GM04504 (cell line): Measurements from ENCODE around the gene SLC22A23.

Experiments
- DNase-seq: peaks from one replicate; pipeline ENCODE4 v3.0.0-alpha.2; 2012; ENCODE audit warnings: low read depth

Gene SLC22A23

GRCh38 chr6:3316818-3317217 lies 140.0 kb downstream of the SLC22A23 start:
- no peak for DNase-seq

DNA sequence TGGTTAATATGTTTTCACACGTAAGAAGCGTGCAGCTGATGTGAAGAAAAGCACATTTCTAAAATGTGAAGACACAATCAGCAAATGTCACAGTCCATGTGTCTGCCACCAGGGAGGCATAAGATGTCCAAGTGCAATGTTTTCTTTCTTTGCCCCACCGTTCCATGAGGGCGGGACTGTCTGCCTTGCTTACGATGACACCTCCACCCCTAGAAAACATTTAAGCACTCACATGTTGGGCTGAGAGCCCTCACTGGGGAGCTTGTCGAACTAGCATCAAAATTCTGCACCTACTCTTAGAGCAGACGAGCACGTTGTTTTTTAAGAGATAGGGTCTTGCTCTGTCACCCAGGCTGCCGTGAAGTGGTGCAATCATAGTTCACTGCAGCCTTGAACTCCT lies 140.5 kb downstream of the SLC22A23 start:
- DNase-seq, result no peak

GRCh38 chr6:3315841-3316240 lies 141.0 kb downstream of the SLC22A23 start:
- DNase-seq, result no peak

DNA sequence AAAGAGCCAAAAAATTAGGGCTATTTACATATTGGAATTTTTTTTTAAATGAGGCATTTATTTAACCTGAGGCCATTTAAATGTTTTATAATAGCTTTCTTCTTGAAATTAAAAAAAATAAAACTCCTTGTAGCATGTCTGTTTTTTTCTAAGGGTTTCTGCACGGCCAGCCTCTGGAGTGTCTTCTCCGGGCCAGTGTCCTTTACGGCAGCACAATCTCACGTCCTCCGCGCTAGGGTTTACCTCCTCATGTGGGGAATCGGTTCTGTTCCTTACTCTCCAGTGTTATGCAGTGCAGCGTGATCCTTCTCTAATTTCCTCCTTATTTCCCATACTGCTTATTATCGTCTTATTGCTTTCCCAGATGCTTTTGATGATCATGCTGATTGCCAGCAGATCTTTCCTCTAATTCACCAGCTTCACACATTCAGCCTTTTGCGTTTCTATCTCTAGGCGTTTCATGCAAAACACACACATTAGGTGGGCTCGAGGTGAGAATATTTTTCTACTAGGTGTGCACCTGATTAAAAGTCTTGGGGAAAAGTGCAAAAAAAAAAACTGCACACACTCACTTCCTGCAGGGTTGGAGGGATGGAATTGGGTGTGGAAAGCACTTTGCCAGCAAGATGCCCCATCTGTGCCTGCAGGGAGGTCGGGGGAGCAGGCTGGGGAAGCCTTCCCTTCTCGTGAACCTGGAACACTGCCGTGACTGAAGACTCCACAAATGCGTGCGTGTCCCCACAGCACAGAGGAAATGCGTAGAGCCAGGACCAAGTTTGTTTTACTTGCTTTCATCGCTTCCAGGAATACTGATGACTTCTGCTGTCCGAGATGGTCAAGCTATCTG lies 142.0 kb downstream of the SLC22A23 start:
- no peak for DNase-seq

DNA sequence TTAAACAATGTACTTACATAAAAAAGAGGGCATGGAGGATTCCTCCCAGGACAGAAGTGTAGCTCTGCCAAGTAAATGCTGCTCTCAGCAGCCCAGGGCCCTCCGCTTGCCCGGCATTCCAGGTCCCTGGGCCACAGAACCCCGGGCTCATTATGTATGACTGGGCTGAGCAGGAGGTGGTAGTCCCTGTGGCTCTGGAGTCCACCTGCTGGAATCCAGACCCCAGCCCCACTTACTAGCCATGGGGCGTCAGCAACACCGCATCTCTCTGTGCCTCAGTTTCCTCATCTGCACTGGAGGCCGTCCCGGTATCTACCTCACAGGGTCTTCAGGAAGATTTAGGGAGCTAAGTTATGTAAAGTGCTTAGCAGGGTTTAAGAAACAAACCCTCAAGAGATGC lies 142.7 kb downstream of the SLC22A23 start:
- DNase-seq, result no peak

GRCh38 chr6:3312604-3313231 lies 144.1 kb downstream of the SLC22A23 start:
- no peak for DNase-seq

DNA sequence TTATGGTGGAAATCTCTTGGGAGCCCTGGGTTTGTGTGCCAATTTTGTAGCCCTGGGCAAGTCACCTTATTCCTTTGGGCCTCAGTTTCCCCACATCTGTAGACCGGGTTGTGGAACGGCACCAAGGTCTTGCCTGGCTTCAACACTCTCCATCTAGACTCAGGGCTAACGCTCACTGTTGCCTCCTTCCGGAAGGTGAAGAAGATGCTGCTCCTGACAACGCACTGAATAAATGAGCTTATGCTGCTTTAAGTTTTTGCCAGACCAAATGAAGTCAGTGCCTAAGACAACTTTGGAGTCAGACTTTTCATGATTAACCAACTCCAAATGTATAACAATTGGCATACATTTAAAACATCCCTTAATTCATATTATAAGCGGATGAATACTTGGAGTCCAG lies 145.0 kb downstream of the SLC22A23 start:
- no peak for DNase-seq

DNA sequence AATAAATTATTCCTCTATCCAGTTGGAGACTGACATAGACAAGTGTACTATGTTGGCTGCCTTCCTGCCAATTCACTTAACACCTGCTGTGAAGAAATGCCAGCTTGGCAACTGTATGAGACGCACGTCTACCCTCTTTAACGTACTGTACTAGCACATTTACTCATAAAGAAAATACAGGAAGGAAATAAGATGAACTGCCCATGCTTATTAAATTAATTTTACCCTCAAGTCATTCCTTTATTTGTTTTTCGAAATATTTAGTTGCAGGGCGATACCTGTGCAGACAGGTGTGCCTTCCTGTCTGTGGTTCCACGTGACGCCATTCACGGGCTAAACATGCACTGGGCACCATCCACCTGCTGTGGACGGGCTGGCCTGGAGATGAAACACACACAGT lies 146.1 kb downstream of the SLC22A23 start:
- DNase-seq, result no peak

DNA sequence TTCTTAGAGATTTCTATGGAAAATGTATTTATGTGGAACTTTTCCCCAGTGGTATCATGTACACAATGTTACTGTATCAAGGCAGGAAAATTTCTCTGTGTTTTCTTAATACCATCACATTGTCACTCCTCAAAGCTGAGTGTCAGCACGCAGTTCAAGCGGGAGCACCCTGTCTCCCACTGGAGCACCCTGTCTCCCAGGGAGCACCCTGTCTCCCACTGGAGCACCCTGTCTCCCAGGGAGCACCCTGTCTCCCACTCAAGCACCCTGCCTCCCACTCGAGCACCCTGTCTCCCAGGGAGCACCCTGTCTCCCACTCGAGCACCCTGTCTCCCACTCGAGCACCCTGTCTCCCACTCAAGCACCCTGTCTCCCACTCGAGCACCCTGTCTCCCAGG lies 146.8 kb downstream of the SLC22A23 start:
- no peak for DNase-seq

- DNase-seq, result no peak
Measured at GRCh38 chr6:3309391-3310050, 147.3 kb downstream of the SLC22A23 start.

GRCh38 chr6:3308106-3308505 lies 148.7 kb downstream of the SLC22A23 start:
- no peak for DNase-seq

DNA sequence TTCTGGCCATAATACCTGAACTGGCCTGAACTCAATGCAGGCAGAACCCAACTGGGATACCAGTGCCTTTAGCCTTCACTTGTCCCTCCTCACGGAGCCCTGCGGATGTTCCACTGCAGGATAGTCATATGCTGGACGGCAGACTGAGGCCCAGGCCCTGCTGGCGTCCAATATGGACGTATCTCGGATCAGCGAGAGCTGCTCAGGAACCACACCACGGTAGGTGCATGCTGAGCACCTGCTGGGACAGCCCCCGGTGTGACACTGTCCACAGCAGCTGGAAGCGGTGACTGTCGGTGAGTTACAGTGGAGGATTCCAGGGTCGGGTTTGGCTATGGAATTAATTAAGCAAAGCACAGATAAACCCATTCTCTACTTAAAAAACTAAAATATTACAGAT lies 149.4 kb downstream of the SLC22A23 start:
- no peak for DNase-seq

- no peak for DNase-seq
Measured at GRCh38 chr6:3306848-3307247, 150.0 kb downstream of the SLC22A23 start.

GRCh38 chr6:3305831-3306230 lies 151.0 kb downstream of the SLC22A23 start:
- DNase-seq, result no peak

GRCh38 chr6:3305216-3305565 lies 151.7 kb downstream of the SLC22A23 start:
- no peak for DNase-seq

DNA sequence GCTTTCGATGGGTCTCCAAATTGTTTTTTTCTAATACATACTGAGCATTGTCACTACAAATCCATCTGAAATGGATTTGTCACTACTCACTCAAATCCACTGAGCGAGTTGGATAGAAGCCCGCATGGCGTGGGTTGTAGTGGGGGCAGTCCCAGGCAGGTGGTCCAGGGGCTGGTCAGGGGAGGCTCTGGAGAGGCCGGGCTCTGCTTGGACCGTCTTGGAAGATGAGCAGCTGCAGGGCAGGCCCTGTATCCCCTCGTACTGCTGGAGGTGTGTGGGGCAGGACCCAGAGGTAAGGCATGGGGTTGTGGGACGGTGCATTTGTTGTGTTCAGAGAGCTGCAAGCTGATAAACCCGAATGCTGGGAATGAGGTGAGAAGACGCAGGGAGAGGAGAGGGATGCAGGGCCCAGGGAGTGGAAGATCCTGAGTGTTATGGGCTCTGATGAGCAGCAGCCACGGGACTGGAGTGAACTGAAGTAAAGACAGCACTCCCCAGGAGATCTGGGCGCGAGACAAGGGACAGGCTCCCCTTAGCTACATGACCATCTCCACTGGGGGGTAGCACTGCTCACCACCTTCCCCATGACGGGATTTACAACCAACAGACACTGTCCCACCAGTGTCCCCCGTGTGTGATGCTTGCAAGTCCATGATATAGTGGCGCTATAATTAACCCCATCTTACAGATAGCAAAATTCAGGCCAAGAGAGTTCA lies 152.2 kb downstream of the SLC22A23 start:
- DNase-seq, result no peak

GRCh38 chr6:3303795-3304411 lies 152.9 kb downstream of the SLC22A23 start:
- DNase-seq, result no peak

DNA sequence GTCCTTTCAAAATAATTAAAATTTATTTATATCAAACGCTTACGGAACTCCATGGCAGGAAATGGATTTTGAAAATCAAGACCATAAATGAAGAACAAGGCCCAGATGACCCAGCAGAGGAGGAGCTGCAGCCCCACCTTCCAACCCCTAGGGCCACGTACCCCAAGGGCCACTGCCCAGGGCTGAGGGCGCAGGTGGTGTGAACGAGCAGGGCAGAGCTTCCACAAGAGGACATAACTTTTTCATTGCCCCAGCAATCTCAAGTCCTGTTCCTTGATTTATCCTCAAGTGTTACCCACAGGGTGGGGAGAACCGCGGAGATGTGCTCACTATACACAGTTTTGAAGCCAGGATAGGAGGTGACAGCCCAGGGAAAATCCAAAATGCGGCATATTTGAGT lies 155.3 kb downstream of the SLC22A23 start:
- DNase-seq, result no peak

GRCh38 chr6:3299221-3299620 lies 157.6 kb downstream of the SLC22A23 start:
- DNase-seq, result no peak

GRCh38 chr6:3297909-3298308 lies 158.9 kb downstream of the SLC22A23 start:
- no peak for DNase-seq

DNA sequence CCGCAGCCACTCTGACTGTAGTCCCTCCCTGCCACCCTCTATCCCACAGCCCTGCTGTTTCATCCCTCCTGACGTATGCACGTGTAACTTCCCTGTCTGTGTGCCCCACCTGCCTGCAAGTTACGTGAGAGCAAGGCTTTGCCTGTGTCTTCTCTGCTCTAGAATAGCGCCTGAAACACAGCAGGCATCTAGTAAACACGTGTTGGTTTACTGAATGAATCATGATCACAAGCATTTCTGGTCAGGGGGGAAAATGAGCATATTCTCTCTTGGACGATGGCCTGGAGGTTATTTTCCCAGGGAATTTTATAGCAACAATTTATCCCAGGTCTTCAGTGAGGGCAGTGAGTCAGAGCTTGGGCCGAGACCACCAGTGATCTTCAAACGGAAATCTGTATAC lies 159.8 kb downstream of the SLC22A23 start:
- DNase-seq, result no peak

DNA sequence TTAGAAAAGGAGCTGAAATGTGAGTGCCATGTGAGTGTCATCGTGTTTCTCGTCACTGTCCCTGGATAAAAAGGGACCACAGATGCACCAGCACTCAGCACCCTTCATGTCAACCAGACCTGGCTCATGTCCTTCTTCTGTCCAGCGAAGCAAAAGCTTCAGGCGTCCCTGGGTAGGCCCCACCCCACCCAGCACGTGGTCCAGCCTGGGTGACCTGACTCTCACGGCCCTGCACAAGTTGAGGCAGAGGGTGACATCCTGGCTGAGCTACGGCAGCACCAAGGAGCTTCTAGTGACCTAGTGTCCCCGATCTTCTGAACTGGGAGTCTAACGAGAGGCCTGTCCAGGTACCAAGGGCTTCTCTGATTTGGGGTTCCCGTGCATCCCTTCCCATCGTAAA lies 160.3 kb downstream of the SLC22A23 start:
- DNase-seq, result no peak
